HepG2 (cell line): ENCODE results near the gene CLPTM1L. TPM values are rescaled to one million over a fixed set of nuclear protein-coding genes. Genes with fewer than 3 reads are reported as not detected.
"Not testable (repeated sequence)": the region's sequence is repeated elsewhere in the genome, so short reads cannot be mapped to it uniquely, and the experiment has no call there.

Source experiments
- ATAC-seq: fragments of 200-7000 bp; cut with Tn5 transposase; 3 replicates; pipeline ENCODE4 v1.9.1; 2020; ENCODE audit warnings: mild to moderate bottlenecking, moderate library complexity
- BruUV-seq: library from RNA; stranded (reverse); fragments of 400-500 nt; replicated peaks from 2 replicates; lab custom pipeline; 2021; lab: Mats Ljungman, UMichigan
- CTCF ChIA-PET: fragments of 300-600 bp; formaldehyde crosslinking; extraction: SDS; loops from one replicate; lab custom pipeline; 2021; ENCODE audit warnings: low total read pairs, inconsistent platforms, low intra/inter-chr PET ratio; lab: Yijun Ruan, JAX
- POLR2A ChIA-PET: fragments of 350-600 bp; sonication (Branson Sonifier 250); formaldehyde crosslinking; loops from one replicate; lab custom pipeline; 2020; ENCODE audit warnings: antibody characterized with exemption, inconsistent platforms; lab: Yijun Ruan, JAX
- DNase-seq: peaks from one replicate; pipeline ENCODE4 v3.0.0-alpha.2; 2015; ENCODE audit warnings: low spot score
- FAIRE-seq: peaks from 3 replicates; lab custom pipeline; 2011; peaks lifted over from hg19 to GRCh38; lab: Jason Lieb, UNC
- H2AFZ ChIP-seq: one replicate; pipeline ENCODE4 v1.6.1; 2011; ENCODE audit warnings: low read length, inconsistent platforms
- H3K27ac ChIP-seq: fragments of 300-600 bp; 3 replicates; pipeline ENCODE4 v1.8.0; 2011; ENCODE audit warnings: mixed run types, mild to moderate bottlenecking, mixed read lengths, low read length, inconsistent platforms; ENCODE audit not compliant: insufficient read depth; ENCODE audit errors: extremely low read length
- H3K27me3 ChIP-seq, 2 experiments: fragments of 200-600 bp in 1 of 2; 2 replicates in 1 of 2; 3 replicates in 1 of 2; pipeline versions ENCODE4 v1.6.0 to v1.8.0; 2011; ENCODE audit warnings: low read length in 2 of 2, mild to moderate bottlenecking in 2 of 2, moderate library complexity in 2 of 2, inconsistent platforms in 1 of 2; ENCODE audit not compliant: insufficient read depth in 2 of 2, control insufficient read depth in 1 of 2
- H3K36me3 ChIP-seq, 2 experiments: fragments of 200-600 bp in 1 of 2; replicated peaks in 1 of 2; 2 replicates in 1 of 2; 3 replicates in 1 of 2; pipeline versions ENCODE4 v1.5.1 to v1.8.0; 2011; ENCODE audit warnings: low read length in 2 of 2, inconsistent platforms in 1 of 2; ENCODE audit not compliant: insufficient read depth in 2 of 2, control insufficient read depth in 1 of 2
- H3K4me1 ChIP-seq: 2 replicates; pipeline ENCODE4 v1.5.1; 2012; ENCODE audit warnings: low read length, inconsistent platforms; ENCODE audit not compliant: insufficient read depth
- H3K4me2 ChIP-seq: 2 replicates; pipeline ENCODE4 v1.6.0; 2011; ENCODE audit warnings: low read depth, low read length, inconsistent platforms
- H3K4me3 ChIP-seq, 3 experiments: fragments of 200-600 bp in 1 of 3; sonication (generic), shearing (Covaris generic) in 1 of 3; replicated peaks in 1 of 3; 2 replicates each; pipeline ENCODE4 v1.5.1; 2011 to 2016; ENCODE audit warnings: low read length in 3 of 3, inconsistent platforms in 2 of 3, low read depth in 2 of 3, mild to moderate bottlenecking in 2 of 3, control low read depth in 1 of 3, mixed read lengths in 1 of 3; ENCODE audit not compliant: insufficient read depth in 1 of 3
- H3K79me2 ChIP-seq: one replicate; pipeline ENCODE4 v1.6.1; 2011; ENCODE audit warnings: low read length, inconsistent platforms; ENCODE audit not compliant: insufficient read depth
- H3K9ac ChIP-seq: 2 replicates; pipeline ENCODE4 v1.6.0; 2011; ENCODE audit warnings: mild to moderate bottlenecking, low read depth, low read length, inconsistent platforms; ENCODE audit not compliant: insufficient read depth
- H3K9me3 ChIP-seq: 2 replicates; pipeline ENCODE4 v1.5.1; 2012; ENCODE audit warnings: mild to moderate bottlenecking, low read length
- H4K20me1 ChIP-seq: 2 replicates; pipeline ENCODE4 v1.6.0; 2011; ENCODE audit warnings: inconsistent platforms, mild to moderate bottlenecking, low read length, moderate library complexity; ENCODE audit not compliant: insufficient read depth
- KLF6 ChIP-seq: IDR thresholded peaks from 2 replicates; pipeline ENCODE4 v1.8.0; 2016; ENCODE audit warnings: missing biosample characterization, missing genetic modification reagents
- RARA ChIP-seq: IDR thresholded peaks from 2 replicates; pipeline ENCODE4 v1.6.1; 2016; ENCODE audit warnings: missing genetic modification reagents, missing compliant biosample characterization
- RBFOX2 ChIP-seq: fragments of 200-400 bp; formaldehyde crosslinking; IDR thresholded peaks from 2 replicates; pipeline ENCODE4 v1.6.1; 2017; ENCODE audit warnings: low read depth, mild to moderate bottlenecking, low read length
- ZFP37 ChIP-seq: sonication (generic); formaldehyde crosslinking; IDR thresholded peaks from 2 replicates; pipeline ENCODE4 v1.4.0; 2020; ENCODE audit warnings: missing genetic modification reagents, borderline replicate concordance
- ZKSCAN8 ChIP-seq: IDR thresholded peaks from 2 replicates; pipeline ENCODE4 v1.6.1; 2016; ENCODE audit warnings: borderline replicate concordance, missing genetic modification reagents, missing compliant biosample characterization
- ZNF883 ChIP-seq: sonication (generic); formaldehyde crosslinking; IDR thresholded peaks from 2 replicates; pipeline ENCODE4 v1.5.1; 2020; ENCODE audit warnings: mild to moderate bottlenecking, missing genetic modification reagents; ENCODE audit errors: not compliant biosample characterization
- WGBS: methylation state at CpG from one replicate; pipeline ENCODE4 v1.1.6; 2017; ENCODE audit warnings: low lambda C conversion rate; 5-methylcytosine and 5-hydroxymethylcytosine counted together
- in situ Hi-C: cut with HindIII; loops from 2 replicates; pipeline ENCODE4 v1.10.0; 2017; ENCODE audit warnings: low pct_unique_long_range_greater_than_20kb; ENCODE audit not compliant: extremely low pct_ligation_motif_present
- intact Hi-C: fragments of 100-400 bp; cut with micrococcal nuclease; formaldehyde crosslinking; loops from one replicate; pipeline ENCODE4 v1.10.0; 2022; ENCODE audit not compliant: unreplicated experiment
- polyA plus RNA-seq, 8 experiments: library from polyadenylated mRNA; depleted of rRNA in 3 of 8; stranded (reverse) in 7 of 8; unstranded in 1 of 8; fragments of >200 nt; fragmentation: Illumina TruSeq in 4 of 8; extraction: Trizol in 4 of 8; gene quantifications; 2 replicates each; pipeline versions ENCODE4 v1.2.1 to v1.2.3, GENCODE V29; 2011 to 2016; ENCODE audit warnings: low read depth in 4 of 8, missing spikeins in 1 of 8, mixed read lengths in 1 of 8; ENCODE audit not compliant: insufficient read depth in 1 of 8
- total RNA-seq, 5 experiments: library from RNA; depleted of rRNA; stranded (reverse); fragments of >200 nt; fragmentation: Illumina TruSeq; extraction: Trizol; gene quantifications; 2 replicates each; pipeline ENCODE4 v1.2.3, GENCODE V29; 2016; ENCODE audit warnings: low read depth in 1 of 5

Gene CLPTM1L
- total and polyA plus RNA-seq, 2 of the 13 experiments (the other 11 are each of a cell fraction or from before 2014, with no cell fraction given): 80.3 to 124 TPM

DNA sequence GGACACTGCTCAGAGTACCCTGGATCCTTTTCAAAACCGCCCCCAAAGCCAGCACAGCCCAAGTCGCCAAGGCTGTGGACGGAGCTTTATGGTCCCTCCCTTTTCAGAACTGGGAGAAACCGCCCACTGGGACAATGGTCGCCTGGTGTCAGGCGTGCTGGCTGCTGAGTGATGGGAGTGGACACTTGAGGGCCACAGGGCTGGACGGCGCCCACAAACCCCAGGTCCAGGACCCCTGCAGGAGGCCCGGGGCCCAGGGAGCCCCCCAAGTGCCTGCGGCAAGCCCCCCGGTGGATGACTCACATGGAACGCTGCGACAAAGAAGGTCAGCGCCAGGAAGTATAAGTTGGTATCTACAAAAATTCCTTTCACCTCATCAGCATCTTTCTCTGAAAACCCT is 10.9 kb downstream of the CLPTM1L start:
- BruUV-seq: no TSS peak
- Histone ChIP-seq H2AFZ (no peak overlapping the region), H3K79me2 (no peaks in the 10 kb centered on the region), H3K27me3 (no peaks in the 10 kb centered on the region), H3K4me2 (no peak overlapping the region), H3K4me1 (no peaks in the 10 kb centered on the region), H3K36me3 (peaks cover 35 to 69% of the 10 kb centered on the region in 2 experiments; a peak in 4 of 5 replicates), H4K20me1 (peaks cover 10% of the 10 kb centered on the region), H3K27ac (no peak overlapping the region), H3K9ac (no peak overlapping the region), H3K4me3 (no peak overlapping the region), H3K9me3 (no peaks in the 10 kb centered on the region)
- FAIRE-seq (no peak), ATAC-seq (no peak), DNase-seq (no peak)
- ChIA-PET CTCF (no interaction called here), POLR2A (no interaction called here)
- in situ Hi-C loops: no loop called here
- intact Hi-C loops: no loop called here
- 98% methylated on average over 11 of the region's 14 CpGs for WGBS
- TF ChIP-seq KLF6 (CRISPR knock-in tag): no peak
- no peak for TF ChIP-seq ZFP37 (CRISPR knock-in tag)
- no peak for TF ChIP-seq RARA (CRISPR knock-in tag)
- 0 out of 2 replicates have a peak, but pooled peaks have one; percentile 24 for TF ChIP-seq RBFOX2
- no peak for TF ChIP-seq ZNF883 (CRISPR knock-in tag)

DNA sequence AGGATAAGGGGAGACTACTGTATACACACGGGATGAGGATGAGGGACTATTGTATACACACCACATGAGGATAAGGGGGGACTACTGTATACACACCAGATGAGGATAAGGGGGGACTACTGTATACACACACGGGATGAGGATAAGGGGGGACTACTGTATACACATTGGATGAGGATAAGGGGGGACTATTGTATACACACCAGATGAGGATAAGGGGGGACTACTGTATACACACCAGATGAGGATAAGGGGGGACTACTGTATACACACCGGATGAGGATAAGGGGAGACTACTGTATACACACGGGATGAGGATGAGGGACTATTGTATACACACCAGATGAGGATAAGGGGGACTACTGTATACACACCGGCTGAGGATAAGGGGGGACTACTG is 11.6 kb downstream of the CLPTM1L start:
- H3K27me3 ChIP-seq, H2AFZ ChIP-seq, H3K79me2 ChIP-seq, ATAC-seq, POLR2A ChIA-PET, CTCF ChIA-PET, H3K4me2 ChIP-seq, H3K4me1 ChIP-seq, H3K9me3 ChIP-seq, in situ Hi-C loops, H3K4me3 ChIP-seq, BruUV-seq, H3K9ac ChIP-seq, H3K27ac ChIP-seq, intact Hi-C loops: not testable (repeated sequence)
- WGBS: 92% methylated on average over 5 of the region's 5 CpGs
- Histone ChIP-seq H4K20me1 (peaks cover 17% of the 10 kb centered on the region), H3K36me3 (peaks cover 33 to 62% of the 10 kb centered on the region in 2 experiments; a peak in 4 of 5 replicates)
- TF ChIP-seq ZKSCAN8 (CRISPR knock-in tag): 0 out of 2 replicates have a peak, but pooled peaks have one; percentile 31
- DNase-seq (peak; percentile 36), FAIRE-seq (peak; percentile 90)
